ENCODE results near the gene MAPK1IP1L.
A peak's percentile ranks its signal among the peaks of the same experiment; 100 is the strongest.
"Not testable (repeated sequence)": the region's sequence is repeated elsewhere in the genome, so short reads cannot be mapped to it uniquely, and the experiment has no call there.

MAPK1IP1L gene

GRCh38 chr14:55028476-55028875, 23.0 kb upstream of the MAPK1IP1L start:
- Histone ChIP-seq H3K27ac (ENCODE audit: insufficient read depth, low read depth, low read length, poor library complexity, severe bottlenecking) (no peak overlapping the region), H3K9me3 (ENCODE audit: control insufficient read depth, low read length) (no peaks in the 10 kb centered on the region), H3K4me3 (ENCODE audit: insufficient read depth, low read depth, low read length) (peak overlapping the region; percentile 70), H3K36me3 (ENCODE audit: control insufficient read depth, insufficient read depth, low read length) (no peaks in the 10 kb centered on the region), H3K4me1 (ENCODE audit: control insufficient read depth, insufficient read depth, low read length) (peaks cover 16% of the 10 kb centered on the region), H3K27me3 (ENCODE audit: control insufficient read depth, insufficient read depth, low read length, poor library complexity, severe bottlenecking) (no peaks in the 10 kb centered on the region)
- WGBS, 2 experiments = 62 to 71% methylated on average over 3 to 4 of the region's 4 CpGs

- 40 to 43% methylated on average over 1 to 2 of the region's 2 CpGs for WGBS, 2 experiments
- H3K9me3 ChIP-seq (ENCODE audit: control insufficient read depth, low read length) = no peaks in the 10 kb centered on the region
- no peak overlapping the region for H3K4me3 ChIP-seq (ENCODE audit: insufficient read depth, low read depth, low read length)
- H3K27ac ChIP-seq (ENCODE audit: insufficient read depth, low read depth, low read length, poor library complexity, severe bottlenecking) = no peak overlapping the region
- H3K36me3 ChIP-seq (ENCODE audit: control insufficient read depth, insufficient read depth, low read length) = no peaks in the 10 kb centered on the region
- H3K27me3 ChIP-seq (ENCODE audit: control insufficient read depth, insufficient read depth, low read length, poor library complexity, severe bottlenecking) = no peaks in the 10 kb centered on the region
- peaks cover 7% of the 10 kb centered on the region for H3K4me1 ChIP-seq (ENCODE audit: control insufficient read depth, insufficient read depth, low read length)
Measured at GRCh38 chr14:55031190-55031589, 20.3 kb upstream of the MAPK1IP1L start.

GRCh38 chr14:55037995-55038394, 13.5 kb upstream of the MAPK1IP1L start:
- H3K27ac ChIP-seq (ENCODE audit: insufficient read depth, low read depth, low read length, poor library complexity, severe bottlenecking); H3K36me3 ChIP-seq (ENCODE audit: control insufficient read depth, insufficient read depth, low read length); H3K4me1 ChIP-seq (ENCODE audit: control insufficient read depth, insufficient read depth, low read length); H3K27me3 ChIP-seq (ENCODE audit: control insufficient read depth, insufficient read depth, low read length, poor library complexity, severe bottlenecking); H3K4me3 ChIP-seq (ENCODE audit: insufficient read depth, low read depth, low read length); H3K9me3 ChIP-seq (ENCODE audit: control insufficient read depth, low read length): not testable (repeated sequence)

GRCh38 chr14:55038708-55039107, 12.7 kb upstream of the MAPK1IP1L start:
- Histone ChIP-seq H3K4me3 (ENCODE audit: insufficient read depth, low read depth, low read length) (no peak overlapping the region), H3K27ac (ENCODE audit: insufficient read depth, low read depth, low read length, poor library complexity, severe bottlenecking) (no peak overlapping the region), H3K36me3 (ENCODE audit: control insufficient read depth, insufficient read depth, low read length) (peaks cover 7% of the 10 kb centered on the region), H3K9me3 (ENCODE audit: control insufficient read depth, low read length) (no peaks in the 10 kb centered on the region), H3K4me1 (ENCODE audit: control insufficient read depth, insufficient read depth, low read length) (no peaks in the 10 kb centered on the region), H3K27me3 (ENCODE audit: control insufficient read depth, insufficient read depth, low read length, poor library complexity, severe bottlenecking) (no peaks in the 10 kb centered on the region)

GRCh38 chr14:55043528-55043927, 7.9 kb upstream of the MAPK1IP1L start:
- H3K4me1 ChIP-seq (ENCODE audit: control insufficient read depth, insufficient read depth, low read length) = no peaks in the 10 kb centered on the region
- peaks cover 9% of the 10 kb centered on the region for H3K36me3 ChIP-seq (ENCODE audit: control insufficient read depth, insufficient read depth, low read length)
- H3K9me3 ChIP-seq (ENCODE audit: control insufficient read depth, low read length) = no peaks in the 10 kb centered on the region
- H3K27ac ChIP-seq (ENCODE audit: insufficient read depth, low read depth, low read length, poor library complexity, severe bottlenecking) = no peak overlapping the region
- no peak overlapping the region for H3K4me3 ChIP-seq (ENCODE audit: insufficient read depth, low read depth, low read length)
- no peaks in the 10 kb centered on the region for H3K27me3 ChIP-seq (ENCODE audit: control insufficient read depth, insufficient read depth, low read length, poor library complexity, severe bottlenecking)
- 96 to 100% methylated on average over 4 to 5 of the region's 5 CpGs for WGBS, 2 experiments

GRCh38 chr14:55045087-55045486, 6.4 kb upstream of the MAPK1IP1L start:
- no peaks in the 10 kb centered on the region for H3K4me1 ChIP-seq (ENCODE audit: control insufficient read depth, insufficient read depth, low read length)
- no peak overlapping the region for H3K4me3 ChIP-seq (ENCODE audit: insufficient read depth, low read depth, low read length)
- H3K27ac ChIP-seq (ENCODE audit: insufficient read depth, low read depth, low read length, poor library complexity, severe bottlenecking) = no peak overlapping the region
- no peaks in the 10 kb centered on the region for H3K27me3 ChIP-seq (ENCODE audit: control insufficient read depth, insufficient read depth, low read length, poor library complexity, severe bottlenecking)
- H3K36me3 ChIP-seq (ENCODE audit: control insufficient read depth, insufficient read depth, low read length) = peaks cover 9% of the 10 kb centered on the region
- H3K9me3 ChIP-seq (ENCODE audit: control insufficient read depth, low read length) = no peaks in the 10 kb centered on the region

- H3K27me3 ChIP-seq (ENCODE audit: control insufficient read depth, insufficient read depth, low read length, poor library complexity, severe bottlenecking) = no peaks in the 10 kb centered on the region
- H3K36me3 ChIP-seq (ENCODE audit: control insufficient read depth, insufficient read depth, low read length) = peaks cover 9% of the 10 kb centered on the region
- no peak overlapping the region for H3K27ac ChIP-seq (ENCODE audit: insufficient read depth, low read depth, low read length, poor library complexity, severe bottlenecking)
- 93 to 95% methylated on average over 5 of the region's 5 CpGs for WGBS, 2 experiments
- H3K4me1 ChIP-seq (ENCODE audit: control insufficient read depth, insufficient read depth, low read length) = no peaks in the 10 kb centered on the region
- no peak overlapping the region for H3K4me3 ChIP-seq (ENCODE audit: insufficient read depth, low read depth, low read length)
- no peaks in the 10 kb centered on the region for H3K9me3 ChIP-seq (ENCODE audit: control insufficient read depth, low read length)
Measured at GRCh38 chr14:55047301-55048053, 4.0 kb upstream of the MAPK1IP1L start.

- H3K4me1 ChIP-seq (ENCODE audit: control insufficient read depth, insufficient read depth, low read length) = peaks cover 8% of the 10 kb centered on the region
- no peak overlapping the region for H3K27ac ChIP-seq (ENCODE audit: insufficient read depth, low read depth, low read length, poor library complexity, severe bottlenecking)
- 100% methylated on average over 1 to 2 of the region's 2 CpGs for WGBS, 2 experiments
- H3K4me3 ChIP-seq (ENCODE audit: insufficient read depth, low read depth, low read length) = no peak overlapping the region
- no peaks in the 10 kb centered on the region for H3K9me3 ChIP-seq (ENCODE audit: control insufficient read depth, low read length)
- H3K27me3 ChIP-seq (ENCODE audit: control insufficient read depth, insufficient read depth, low read length, poor library complexity, severe bottlenecking) = no peaks in the 10 kb centered on the region
- H3K36me3 ChIP-seq (ENCODE audit: control insufficient read depth, insufficient read depth, low read length) = peaks cover 3% of the 10 kb centered on the region
Measured at GRCh38 chr14:55048900-55049436, 2.5 kb upstream of the MAPK1IP1L start.

GRCh38 chr14:55051165-55051422, 353 bp upstream of the MAPK1IP1L start:
- no peaks in the 10 kb centered on the region for H3K9me3 ChIP-seq (ENCODE audit: control insufficient read depth, low read length)
- H3K4me3 ChIP-seq (ENCODE audit: insufficient read depth, low read depth, low read length) = peak overlapping the region; percentile 91
- H3K27ac ChIP-seq (ENCODE audit: insufficient read depth, low read depth, low read length, poor library complexity, severe bottlenecking) = peak overlapping the region; percentile 79
- H3K36me3 ChIP-seq (ENCODE audit: control insufficient read depth, insufficient read depth, low read length) = peaks cover 3% of the 10 kb centered on the region
- 7 to 9% methylated on average over 10 of the region's 10 CpGs for WGBS, 2 experiments
- no peaks in the 10 kb centered on the region for H3K27me3 ChIP-seq (ENCODE audit: control insufficient read depth, insufficient read depth, low read length, poor library complexity, severe bottlenecking)
- peaks cover 8% of the 10 kb centered on the region for H3K4me1 ChIP-seq (ENCODE audit: control insufficient read depth, insufficient read depth, low read length)

- WGBS, 2 experiments = 5 to 6% methylated on average over 13 to 14 of the region's 14 CpGs
- Histone ChIP-seq H3K36me3 (ENCODE audit: control insufficient read depth, insufficient read depth, low read length) (peaks cover 3% of the 10 kb centered on the region), H3K27ac (ENCODE audit: insufficient read depth, low read depth, low read length, poor library complexity, severe bottlenecking) (peak overlapping the region; percentile 100)
Measured at GRCh38 chr14:55052269-55052930, 953 bp downstream of the MAPK1IP1L start.

More at GRCh38 chr14:55052269-55052930, 953 bp downstream of the MAPK1IP1L start:
- Histone ChIP-seq H3K27me3 (ENCODE audit: control insufficient read depth, insufficient read depth, low read length, poor library complexity, severe bottlenecking) (no peaks in the 10 kb centered on the region), H3K4me3 (ENCODE audit: insufficient read depth, low read depth, low read length) (peak overlapping the region; percentile 91), H3K9me3 (ENCODE audit: control insufficient read depth, low read length) (no peaks in the 10 kb centered on the region), H3K4me1 (ENCODE audit: control insufficient read depth, insufficient read depth, low read length) (peaks cover 8% of the 10 kb centered on the region)
